Measurements from ENCODE around the gene PRRC2B. TPM values are rescaled to one million over a fixed set of nuclear protein-coding genes. Genes with fewer than 3 reads are reported as not detected.

Gene PRRC2B
- total and polyA plus RNA-seq, 4 donors, result 39.4 to 171 (median 91.4) TPM

- ATAC-seq (ENCODE audit: insufficient read depth, low FRiP score) (no peak), DNase-seq (peak; percentile 28 to 69 (median 44))
- 38 to 62% methylated on average over 8 of the region's 8 CpGs for WGBS, 2 donors
- no peak overlapping the region for H3K4me3 ChIP-seq
- no peak for TF ChIP-seq CTCF (IDR thresholded peaks at IDR 0.05; ENCODE audit: control extremely low read depth, extremely low read depth)
- no peaks in the 10 kb centered on the region for H3K27me3 ChIP-seq (ENCODE audit: control insufficient read depth in 3 of 3, insufficient read depth in 3 of 3, low read length in 2 of 3)
- peak overlapping the region in 1 of 2 donors; percentile 47 for H3K9ac ChIP-seq (ENCODE audit: insufficient read depth in 1 of 2, low read length in 2 of 2)
- peaks cover 0 to 5% (median 0%) of the 10 kb centered on the region in 4 donors for H3K36me3 ChIP-seq (ENCODE audit: control insufficient read depth in 4 of 4, insufficient read depth in 4 of 4, low read length in 4 of 4)
- H3K27ac ChIP-seq (ENCODE audit: low read depth in 1 of 2, low read length in 1 of 2), result peak overlapping the region; percentile 64 to 72
- H3K4me1 ChIP-seq (ENCODE audit: control insufficient read depth in 5 of 5, insufficient read depth in 5 of 5, low read length in 5 of 5), result peaks cover 25 to 47% (median 35%) of the 10 kb centered on the region in 5 donors
- H3K9me3 ChIP-seq (ENCODE audit: control insufficient read depth in 4 of 4, insufficient read depth in 3 of 4, low read length in 3 of 4), result no peaks in the 10 kb centered on the region
Observed at GRCh38 chr9:131397100-131397790, 3.4 kb downstream of the PRRC2B start.

DNA sequence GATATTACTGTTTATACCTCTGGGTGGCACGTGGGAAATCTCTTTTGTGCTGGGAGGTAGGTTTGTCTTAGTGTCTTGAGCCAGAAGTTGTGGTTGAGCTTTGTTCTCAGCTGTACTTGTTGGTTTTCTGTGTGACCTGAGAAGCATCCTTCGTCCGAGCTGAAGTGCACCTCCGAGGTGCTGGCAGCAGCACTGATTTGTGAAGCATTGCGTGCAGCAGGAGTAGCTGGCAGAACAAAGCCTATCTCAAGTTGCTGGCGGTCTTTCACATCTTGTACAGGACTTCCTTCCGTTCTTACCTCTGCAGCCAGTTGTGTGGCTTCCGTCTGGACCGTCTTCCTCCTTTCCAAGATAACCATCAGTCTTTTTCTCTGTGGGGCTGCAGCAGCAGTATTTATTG is 4.3 kb downstream of the PRRC2B start:
- Histone ChIP-seq H3K27ac (ENCODE audit: low read depth in 1 of 2, low read length in 1 of 2) (peak overlapping the region; percentile 17 to 74), H3K4me1 (ENCODE audit: control insufficient read depth in 5 of 5, insufficient read depth in 5 of 5, low read length in 5 of 5) (peaks cover 30 to 51% (median 39%) of the 10 kb centered on the region in 5 donors), H3K9me3 (ENCODE audit: control insufficient read depth in 4 of 4, insufficient read depth in 3 of 4, low read length in 3 of 4) (no peaks in the 10 kb centered on the region), H3K27me3 (ENCODE audit: control insufficient read depth in 3 of 3, insufficient read depth in 3 of 3, low read length in 2 of 3) (no peaks in the 10 kb centered on the region), H3K36me3 (ENCODE audit: control insufficient read depth in 4 of 4, insufficient read depth in 4 of 4, low read length in 4 of 4) (peaks cover 0 to 5% (median 0%) of the 10 kb centered on the region in 4 donors), H3K4me3 (peak overlapping the region; percentile 8), H3K9ac (ENCODE audit: insufficient read depth in 1 of 2, low read length in 2 of 2) (no peak overlapping the region)
- DNase-seq (peak in 2 of 3 donors; percentile 32 to 55), ATAC-seq (ENCODE audit: insufficient read depth, low FRiP score) (no peak)
- WGBS, 2 donors, result 5 to 7% methylated on average over 9 of the region's 9 CpGs
- TF ChIP-seq CTCF (IDR thresholded peaks at IDR 0.05; ENCODE audit: control extremely low read depth, extremely low read depth), result no peak

GRCh38 chr9:131399972-131400371 is 6.1 kb downstream of the PRRC2B start:
- no peak for TF ChIP-seq CTCF (IDR thresholded peaks at IDR 0.05; ENCODE audit: control extremely low read depth, extremely low read depth)
- ATAC-seq (ENCODE audit: insufficient read depth, low FRiP score) (no peak), DNase-seq (no peak)
- WGBS, 2 donors, result 84 to 86% methylated on average over 7 of the region's 7 CpGs
- no peak overlapping the region for H3K27ac ChIP-seq (ENCODE audit: low read depth in 1 of 2, low read length in 1 of 2)
- H3K4me3 ChIP-seq, result no peak overlapping the region
- H3K9me3 ChIP-seq (ENCODE audit: control insufficient read depth in 4 of 4, insufficient read depth in 3 of 4, low read length in 3 of 4), result no peaks in the 10 kb centered on the region
- peaks cover 36 to 58% (median 49%) of the 10 kb centered on the region in 5 donors for H3K4me1 ChIP-seq (ENCODE audit: control insufficient read depth in 5 of 5, insufficient read depth in 5 of 5, low read length in 5 of 5)
- H3K9ac ChIP-seq (ENCODE audit: insufficient read depth in 1 of 2, low read length in 2 of 2), result no peak overlapping the region
- no peaks in the 10 kb centered on the region for H3K27me3 ChIP-seq (ENCODE audit: control insufficient read depth in 3 of 3, insufficient read depth in 3 of 3, low read length in 2 of 3)
- H3K36me3 ChIP-seq (ENCODE audit: control insufficient read depth in 4 of 4, insufficient read depth in 4 of 4, low read length in 4 of 4), result peaks cover 0 to 5% (median 0%) of the 10 kb centered on the region in 4 donors
